ENCODE measurements around the gene TULP3. TPM values are rescaled to one million over a fixed set of nuclear protein-coding genes. Genes with fewer than 3 reads are reported as not detected.

The TULP3 gene
- total and polyA plus RNA-seq, 9 donors = 27.3 to 58.6 (median 42.1) TPM

DNA sequence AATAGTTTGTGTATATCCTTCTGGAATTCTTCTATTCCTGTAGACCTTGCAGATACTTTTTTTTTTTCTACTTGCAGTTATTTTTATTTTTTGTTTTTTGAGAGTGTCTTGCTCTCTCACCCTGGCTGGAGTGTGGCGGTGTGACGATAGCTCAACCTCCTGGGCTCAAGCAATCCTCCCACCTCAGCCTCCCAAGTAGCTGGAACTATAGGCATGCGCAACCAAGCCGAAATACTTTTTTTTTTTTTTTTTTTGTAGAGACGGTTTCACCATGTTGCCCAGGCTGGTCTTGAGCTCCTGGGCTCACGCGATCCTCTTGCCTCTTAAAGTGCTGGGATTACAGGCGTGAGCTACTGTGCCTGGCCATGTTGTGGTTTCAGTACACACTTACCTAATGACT is 10.0 kb downstream of the TULP3 start:
- H3K4me3 ChIP-seq = no peak overlapping the region
- no peak for DNase-seq
- H3K27me3 ChIP-seq = no peaks in the 10 kb centered on the region
- H3K9me3 ChIP-seq = no peaks in the 10 kb centered on the region
- no peak overlapping the region for H3K27ac ChIP-seq
- intact Hi-C loops (cut with DNase I) = loop anchor here in 1 of 4 donors (10.0 kb wide), 1 partner anchor 54 kb away; the partner anchor contains the start of gene TEAD4
- H3K4me1 ChIP-seq (ENCODE audit: insufficient read depth) = peaks cover 11% of the 10 kb centered on the region
- 72 to 83% (median 72%) methylated on average over 8 of the region's 8 CpGs for WGBS, 3 donors
- H3K36me3 ChIP-seq = no peaks in the 10 kb centered on the region
- TF ChIP-seq POLR2A (IDR thresholded peaks at IDR 0.05) (no peak), EP300 (IDR thresholded peaks at IDR 0.05) (no peak)
- TF ChIP-seq, protein P1, sequence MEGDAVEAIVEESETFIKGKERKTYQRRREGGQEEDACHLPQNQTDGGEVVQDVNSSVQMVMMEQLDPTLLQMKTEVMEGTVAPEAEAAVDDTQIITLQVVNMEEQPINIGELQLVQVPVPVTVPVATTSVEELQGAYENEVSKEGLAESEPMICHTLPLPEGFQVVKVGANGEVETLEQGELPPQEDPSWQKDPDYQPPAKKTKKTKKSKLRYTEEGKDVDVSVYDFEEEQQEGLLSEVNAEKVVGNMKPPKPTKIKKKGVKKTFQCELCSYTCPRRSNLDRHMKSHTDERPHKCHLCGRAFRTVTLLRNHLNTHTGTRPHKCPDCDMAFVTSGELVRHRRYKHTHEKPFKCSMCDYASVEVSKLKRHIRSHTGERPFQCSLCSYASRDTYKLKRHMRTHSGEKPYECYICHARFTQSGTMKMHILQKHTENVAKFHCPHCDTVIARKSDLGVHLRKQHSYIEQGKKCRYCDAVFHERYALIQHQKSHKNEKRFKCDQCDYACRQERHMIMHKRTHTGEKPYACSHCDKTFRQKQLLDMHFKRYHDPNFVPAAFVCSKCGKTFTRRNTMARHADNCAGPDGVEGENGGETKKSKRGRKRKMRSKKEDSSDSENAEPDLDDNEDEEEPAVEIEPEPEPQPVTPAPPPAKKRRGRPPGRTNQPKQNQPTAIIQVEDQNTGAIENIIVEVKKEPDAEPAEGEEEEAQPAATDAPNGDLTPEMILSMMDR (IDR thresholded peaks at IDR 0.05) = no peak

DNA sequence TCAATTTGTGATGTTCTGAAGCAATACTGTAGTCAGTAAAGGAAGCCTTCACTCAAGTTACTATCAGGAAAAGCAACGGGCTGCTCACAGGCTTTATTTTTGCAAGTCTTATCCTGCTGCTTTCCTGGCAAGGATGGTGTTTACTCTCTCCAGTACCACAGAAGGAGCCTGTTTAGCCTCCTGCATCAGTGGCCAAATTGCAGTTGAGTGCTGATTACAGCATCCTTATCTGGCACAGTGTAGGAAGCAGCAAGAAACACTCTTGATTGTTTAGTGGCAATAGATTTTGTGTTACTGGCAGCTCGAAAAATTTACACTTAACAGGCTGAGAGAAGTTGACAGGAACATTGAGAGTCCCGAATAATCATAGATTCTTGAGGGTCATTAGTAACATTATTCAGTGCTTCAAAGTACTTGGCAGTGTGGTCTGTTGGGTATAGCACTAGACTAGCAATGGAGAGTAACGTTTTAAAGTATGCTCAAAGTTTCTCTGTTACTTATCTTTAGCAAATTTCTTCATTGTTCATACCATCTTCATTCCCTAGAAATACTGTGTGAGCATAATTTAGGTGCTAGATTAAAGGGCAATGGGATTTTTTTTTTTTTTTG is 11.7 kb downstream of the TULP3 start:
- no peaks in the 10 kb centered on the region for H3K27me3 ChIP-seq
- peak in 3 of 5 donors; percentile 26 to 52 (median 50) for DNase-seq
- peaks cover 11% of the 10 kb centered on the region for H3K4me1 ChIP-seq (ENCODE audit: insufficient read depth)
- WGBS, 3 donors = 5 to 17% (median 6%) methylated on average over 4 of the region's 4 CpGs
- H3K4me3 ChIP-seq = no peak overlapping the region
- peak overlapping the region in 1 of 2 donors; percentile 7 for H3K27ac ChIP-seq
- H3K9me3 ChIP-seq = no peaks in the 10 kb centered on the region
- H3K36me3 ChIP-seq = no peaks in the 10 kb centered on the region
- intact Hi-C loops (cut with DNase I) = loop anchor here in 1 of 4 donors (10.0 kb wide), 1 partner anchor 52 kb away; the partner anchor contains the start of gene TEAD4
- TF ChIP-seq, protein P1 (IDR thresholded peaks at IDR 0.05) = no peak
- TF ChIP-seq POLR2A (IDR thresholded peaks at IDR 0.05) (no peak), EP300 (IDR thresholded peaks at IDR 0.05) (no peak)

GRCh38 chr12:2904260-2904659 is 13.6 kb downstream of the TULP3 start:
- intact Hi-C loops (cut with DNase I) = loop anchor here in 1 of 4 donors (10.0 kb wide), 1 partner anchor 51 kb away; the partner anchor contains the start of gene TEAD4
- 97 to 98% (median 97%) methylated on average over 2 of the region's 2 CpGs for WGBS, 3 donors
- DNase-seq = no peak

DNA sequence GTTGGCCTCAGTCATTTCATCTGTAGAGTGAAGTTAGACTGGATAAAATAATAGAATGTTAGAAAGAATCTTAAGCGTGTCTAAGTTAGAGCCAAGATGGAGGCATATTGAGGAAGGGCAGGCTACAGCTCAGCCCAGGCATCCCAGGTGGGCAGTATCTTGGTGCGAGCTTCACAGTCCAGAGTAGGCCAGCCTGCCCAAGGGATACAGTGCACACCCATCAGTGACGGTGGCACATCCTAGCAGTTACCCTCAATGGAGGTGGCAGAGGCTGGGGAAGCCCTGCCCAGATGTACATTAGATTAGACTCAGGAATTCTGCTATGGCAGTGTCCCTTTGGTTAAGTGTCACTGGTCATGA is 21.5 kb downstream of the TULP3 start:
- Histone ChIP-seq H3K36me3 (no peaks in the 10 kb centered on the region), H3K4me3 (no peak overlapping the region), H3K27ac (no peak overlapping the region), H3K9me3 (no peaks in the 10 kb centered on the region), H3K4me1 (ENCODE audit: insufficient read depth) (peaks cover 1% of the 10 kb centered on the region), H3K27me3 (no peaks in the 10 kb centered on the region)
- WGBS, 3 donors = 96 to 100% (median 96%) methylated on average over 3 of the region's 3 CpGs
- DNase-seq = no peak
- TF ChIP-seq EP300 (IDR thresholded peaks at IDR 0.05) (no peak), POLR2A (IDR thresholded peaks at IDR 0.05) (no peak)
- TF ChIP-seq, protein P1 (IDR thresholded peaks at IDR 0.05) = no peak
- intact Hi-C loops (cut with DNase I) = no loop called here

More at GRCh38 chr12:2904260-2904659, 13.6 kb downstream of the TULP3 start:
- H3K4me1 ChIP-seq (ENCODE audit: insufficient read depth) = peaks cover 11% of the 10 kb centered on the region
- no peak overlapping the region for H3K4me3 ChIP-seq
- TF ChIP-seq, protein P1 (IDR thresholded peaks at IDR 0.05) = no peak
- no peak for TF ChIP-seq EP300 (IDR thresholded peaks at IDR 0.05)
- no peak for TF ChIP-seq POLR2A (IDR thresholded peaks at IDR 0.05)
- no peaks in the 10 kb centered on the region for H3K9me3 ChIP-seq
- no peaks in the 10 kb centered on the region for H3K36me3 ChIP-seq
- H3K27me3 ChIP-seq = no peaks in the 10 kb centered on the region
- no peak overlapping the region for H3K27ac ChIP-seq
